Heart right ventricle (tissue), 16 donors: ENCODE results near the gene TXNRD2. TPM values are rescaled to one million over a fixed set of nuclear protein-coding genes. Genes with fewer than 3 reads are reported as not detected.

Experiments used
- ATAC-seq, 8 donors: fragments of 200-7000 bp; cut with Tn5 transposase; one replicate each; pipeline ENCODE4 v1.9.1; 2020; ENCODE audit warnings: mild to moderate bottlenecking in 8 of 8, moderate library complexity in 8 of 8, moderate number of reproducible peaks in 1 of 8
- DNase-seq, 2 donors: peaks; one replicate each; pipeline ENCODE4 v3.0.0-alpha.2; 2020
- H3K27ac ChIP-seq, 10 donors: fragments of 200-600 bp; sonication (generic) in 2 of 10; one replicate each; pipeline versions ENCODE4 v1.5.0 to v1.8.0; 2020 to 2022; ENCODE audit warnings: mild to moderate bottlenecking in 3 of 10
- H3K27me3 ChIP-seq, 7 donors: fragments of 200-600 bp; one replicate each; pipeline ENCODE4 v1.8.0; 2021 to 2022; ENCODE audit warnings: mild to moderate bottlenecking in 2 of 7
- H3K36me3 ChIP-seq, 9 donors: fragments of 200-600 bp; sonication (generic) in 1 of 9; one replicate each; pipeline versions ENCODE4 v1.5.0 to v1.8.0; 2020 to 2022; ENCODE audit warnings: mild to moderate bottlenecking in 2 of 9
- H3K4me1 ChIP-seq, 9 donors: fragments of 200-600 bp; sonication (generic) in 1 of 9; one replicate each; pipeline versions ENCODE4 v1.5.0 to v1.8.0; 2020 to 2022; ENCODE audit warnings: mild to moderate bottlenecking in 4 of 9
- H3K4me3 ChIP-seq, 10 donors: fragments of 200-600 bp; sonication (generic) in 2 of 10; one replicate each; pipeline versions ENCODE4 v1.5.0 to v1.8.0; 2020 to 2022; ENCODE audit warnings: mild to moderate bottlenecking in 7 of 10, moderate library complexity in 2 of 10
- H3K9me3 ChIP-seq, 11 donors: fragments of 200-600 bp in 10 of 11; sonication (generic) in 2 of 11; one replicate each; pipeline versions ENCODE4 v1.5.0 to v1.8.0; 2013 to 2022; ENCODE audit warnings: mild to moderate bottlenecking in 2 of 11, control low read depth in 1 of 11, moderate library complexity in 1 of 11
- CTCF ChIP-seq, 9 donors: fragments of 200-600 bp; sonication (generic) in 2 of 9; IDR thresholded peaks; one replicate each; pipeline versions ENCODE4 v1.5.0 to v1.8.0; 2021 to 2022; ENCODE audit warnings: antibody characterized with exemption in 9 of 9, mild to moderate bottlenecking in 5 of 9, moderate library complexity in 1 of 9
- WGBS, 2 donors: extraction: QIAGEN DNeasy Blood & Tissue Kit; methylation state at CpG; one replicate each; pipeline ENCODE4 v1.1.7; 2013; ENCODE audit warnings: inconsistent platforms in 1 of 2; 5-methylcytosine and 5-hydroxymethylcytosine counted together
- intact Hi-C, 10 donors: fragments of 100-400 bp; cut with DNase I; formaldehyde crosslinking; loops; one replicate each; pipeline versions ENCODE4 v1.11.1 to v1.14.2; 2022
- polyA plus RNA-seq, 2 donors: library from polyadenylated mRNA; stranded (reverse); fragments of 200-250 nt; gene quantifications; one replicate each; pipeline ENCODE4 v1.2.3, GENCODE V29; 2013
- total RNA-seq, 10 donors: library from RNA; stranded (reverse); fragmentation: NEBNext Ultra II Directional in 3 of 10; extraction: Animal tissue kit (Norgen Biotek cat#: 25700) in 3 of 10; gene quantifications; one replicate each; pipeline versions ENCODE4 v1.2.1 to v1.2.4, GENCODE V29; 2021 to 2023
- donor health status: Arrhythmogenic right ventricular cardiomyopathy.
- donor health status: ischemic (EF 13 %, LVEDD 7.1; RV severe dilation, severe dysfunction).
- donor health status: healthy with polysubstance abuse.
- donor health status: DM: no; HTN: yes; CAD: no.
- donor health status: DM: no; HTN: no; CAD: no.
- donor health status: ischemic (EF 25% LVEDD 6.9; RV normal size, moderate dysfunction).
- donor health status: ischemic (EF 25% LVEDD 5.7; RV mildly dilated, moderate dysfunction).
- donor health status: healthy.
- donor health status: DM: yes; HTN: yes; CAD: no.
- donor health status: Ischemic cardiomyopathy.
- donor health status: ischemic (EF 35%, LVEDD 5.7; RV mildly dilated, moderate dysfunction).
- donor health status: nonischemic (EF 11% LVEDD 7.7; RV severe dilation, severe dysfunction).
- donor health status: DM: yes; HTN: yes; CAD: no.
- donor health status: PGD.
- donor health status: ischemic (EF 29% LVEDD 5.4; RV normal size, mild dysfunction).
- donor health status: nonischemic (EF 23%, LVEDD 6.1; RV moderate dilation, normal function).

TXNRD2 gene
- total and polyA plus RNA-seq, 12 donors: 25.8 to 103 (median 35.0) TPM

GRCh38 chr22:19932367-19933206 lies 9.0 kb downstream of the TXNRD2 start:
- Histone ChIP-seq H3K4me3 (no peak overlapping the region), H3K27ac (no peak overlapping the region), H3K27me3 (no peaks in the 10 kb centered on the region), H3K36me3 (peaks cover 0 to 24% (median 0%) of the 10 kb centered on the region in 9 donors), H3K4me1 (peaks cover 0 to 13% (median 0%) of the 10 kb centered on the region in 9 donors), H3K9me3 (peaks cover 0 to 15% (median 0%) of the 10 kb centered on the region in 11 donors)
- WGBS, 2 donors: 70% methylated on average over 12 of the region's 12 CpGs
- TF ChIP-seq CTCF (IDR thresholded peaks at IDR 0.05): no peak
- no peak for DNase-seq
- intact Hi-C loops: no loop called here
- ATAC-seq: peak; percentile 17 to 80 (median 43)

- peaks cover 0 to 23% (median 0%) of the 10 kb centered on the region in 9 donors for H3K36me3 ChIP-seq
- DNase-seq: no peak
- peaks cover 0 to 15% (median 0%) of the 10 kb centered on the region in 11 donors for H3K9me3 ChIP-seq
- no peaks in the 10 kb centered on the region for H3K27me3 ChIP-seq
- H3K4me3 ChIP-seq: no peak overlapping the region
- intact Hi-C loops: loop anchor here in 1 of 10 donors (2.0 kb wide), 1 partner anchor 67 kb away; no protein-coding TSS in a partner anchor
- ATAC-seq: no peak
- TF ChIP-seq CTCF (IDR thresholded peaks at IDR 0.05): no peak
- 96 to 97% methylated on average over 8 of the region's 8 CpGs for WGBS, 2 donors
- no peak overlapping the region for H3K27ac ChIP-seq
- peaks cover 0 to 9% (median 0%) of the 10 kb centered on the region in 9 donors for H3K4me1 ChIP-seq
Observed at GRCh38 chr22:19931514-19931913, 10.1 kb downstream of the TXNRD2 start.

- intact Hi-C loops: loop anchor here in 1 of 10 donors (2.0 kb wide), 1 partner anchor 66 kb away; no protein-coding TSS in a partner anchor
- H3K27ac ChIP-seq: no peak overlapping the region
- H3K4me3 ChIP-seq: no peak overlapping the region
- peaks cover 0 to 9% (median 0%) of the 10 kb centered on the region in 9 donors for H3K4me1 ChIP-seq
- 91 to 95% methylated on average over 21 of the region's 21 CpGs for WGBS, 2 donors
- H3K27me3 ChIP-seq: no peaks in the 10 kb centered on the region
- H3K36me3 ChIP-seq: peaks cover 0 to 23% (median 0%) of the 10 kb centered on the region in 9 donors
- DNase-seq: no peak
- peak in 1 of 8 donors; percentile 14 for ATAC-seq
- peaks cover 0 to 10% (median 0%) of the 10 kb centered on the region in 11 donors for H3K9me3 ChIP-seq
- TF ChIP-seq CTCF (IDR thresholded peaks at IDR 0.05): no peak
Observed at GRCh38 chr22:19930551-19931486, 10.8 kb downstream of the TXNRD2 start.
